Activated gamma-delta T cell (primary cell): ENCODE results near the gene PAQR4.
"Not testable (repeated sequence)": the region's sequence is repeated elsewhere in the genome, so short reads cannot be mapped to it uniquely, and the experiment has no call there.

Experiments used
- DNase-seq: peaks from one replicate; lab custom pipeline; 2025; lab: John Stamatoyannopoulos, UW

The PAQR4 gene

GRCh38 chr16:2943716-2944115 lies 25.4 kb upstream of the PAQR4 start:
- DNase-seq: not testable (repeated sequence)

- DNase-seq: no peak
These were observed 22.5 kb upstream of the PAQR4 start for GRCh38 chr16:2946649-2947048.

- DNase-seq: no peak
These were observed 20.1 kb upstream of the PAQR4 start for GRCh38 chr16:2948807-2949704.

GRCh38 chr16:2949705-2950352 lies 19.3 kb upstream of the PAQR4 start:
- no peak for DNase-seq

GRCh38 chr16:2950353-2950724 lies 18.8 kb upstream of the PAQR4 start:
- DNase-seq: no peak

- DNase-seq: no peak
These were observed 18.4 kb upstream of the PAQR4 start for GRCh38 chr16:2950773-2951172.

GRCh38 chr16:2952679-2953078 lies 16.5 kb upstream of the PAQR4 start:
- DNase-seq: no peak

- no peak for DNase-seq
These were observed 15.2 kb upstream of the PAQR4 start for GRCh38 chr16:2953706-2954627.

GRCh38 chr16:2954656-2955381 lies 14.3 kb upstream of the PAQR4 start:
- no peak for DNase-seq

GRCh38 chr16:2955438-2955778 lies 13.7 kb upstream of the PAQR4 start:
- no peak for DNase-seq

GRCh38 chr16:2955779-2956578 lies 13.2 kb upstream of the PAQR4 start:
- no peak for DNase-seq

GRCh38 chr16:2956579-2956956 lies 12.6 kb upstream of the PAQR4 start:
- DNase-seq: no peak

- DNase-seq: no peak
These were observed 9.9 kb upstream of the PAQR4 start for GRCh38 chr16:2959206-2959605.

- DNase-seq: no peak
These were observed 8.8 kb upstream of the PAQR4 start for GRCh38 chr16:2960183-2961010.

GRCh38 chr16:2962334-2963073 lies 6.6 kb upstream of the PAQR4 start:
- DNase-seq: no peak

- no peak for DNase-seq
These were observed 6.0 kb upstream of the PAQR4 start for GRCh38 chr16:2963074-2963722.

GRCh38 chr16:2963723-2964474 lies 5.2 kb upstream of the PAQR4 start, which contains the start of gene KREMEN2:
Gene KREMEN2, plus strand, starts transcription at chr16:2964275. Its CDS starts 246 bp downstream, at chr16:2964521.
- no peak for DNase-seq
